MM.1S (cell line): ENCODE data around the gene BLID.

Experiments used
- CTCF ChIP-seq: fragments of 300-600 bp; sonication (generic); IDR thresholded peaks from 2 replicates; pipeline ENCODE4 v1.5.1; 2016; ENCODE audit warnings: antibody characterized with exemption, low read length, mixed read lengths
- EZH2 ChIP-seq: fragments of 300-600 bp; sonication (generic); optimal IDR thresholded peaks from 2 replicates; pipeline ENCODE3; 2017; ENCODE audit warnings: low read depth, mild to moderate bottlenecking, antibody characterized with exemption, low read length, mixed read lengths

- no peak for TF ChIP-seq EZH2
- no peak for TF ChIP-seq CTCF
Measured at GRCh38 chr11:122149202-122149601, 33.2 kb upstream of the BLID start.
